Epithelial cell of esophagus (primary cell): ENCODE data around the gene PXDN.
A peak's percentile ranks its signal among the peaks of the same experiment; 100 is the strongest.

ENCODE experiments used
- DNase-seq: peaks from one replicate; pipeline ENCODE4 v3.0.0; 2010; ENCODE audit warnings: low read depth
- H3K4me3 ChIP-seq: 2 replicates; pipeline ENCODE4 v1.5.1; 2011; ENCODE audit warnings: mild to moderate bottlenecking, low read length, control low read depth
- CTCF ChIP-seq: IDR thresholded peaks from 2 replicates; pipeline ENCODE4 v1.5.1; 2011; ENCODE audit warnings: low read depth, mild to moderate bottlenecking, low read length, control low read depth, inconsistent platforms; ENCODE audit not compliant: insufficient read depth; ENCODE audit errors: missing control alignments

PXDN gene

GRCh38 chr2:1605102-1606045 lies 138.9 kb downstream of the PXDN start:
- DNase-seq: peak; percentile 45
- no peak overlapping the region for H3K4me3 ChIP-seq
- TF ChIP-seq CTCF: no peak

GRCh38 chr2:1603521-1603920 lies 140.8 kb downstream of the PXDN start:
- TF ChIP-seq CTCF: no peak
- DNase-seq: no peak
- no peak overlapping the region for H3K4me3 ChIP-seq

- no peak for TF ChIP-seq CTCF
- H3K4me3 ChIP-seq: no peak overlapping the region
- DNase-seq: no peak
Observed at GRCh38 chr2:1603059-1603458, 141.3 kb downstream of the PXDN start.

GRCh38 chr2:1602278-1603010 lies 141.9 kb downstream of the PXDN start:
- DNase-seq: no peak
- no peak overlapping the region for H3K4me3 ChIP-seq
- no peak for TF ChIP-seq CTCF

- H3K4me3 ChIP-seq: no peak overlapping the region
- TF ChIP-seq CTCF: no peak
- DNase-seq: no peak
Observed at GRCh38 chr2:1601471-1602277, 142.6 kb downstream of the PXDN start.

- peak; percentile 17 for TF ChIP-seq CTCF
- H3K4me3 ChIP-seq: no peak overlapping the region
- DNase-seq: no peak
Observed at GRCh38 chr2:1601067-1601412, 143.3 kb downstream of the PXDN start.
